Measurements from ENCODE around the gene RALA.

GRCh38 chr7:39592586-39592985 lies 30.8 kb upstream of the RALA start:
- TF ChIP-seq SP1 (IDR thresholded peaks at IDR 0.05; ENCODE audit: low read depth, low read length) (no peak), ATF7 (IDR thresholded peaks at IDR 0.05; ENCODE audit: low read depth) (0 out of 2 replicates have a peak, but pooled peaks have one; percentile 33), CBX5 (IDR thresholded peaks at IDR 0.05; ENCODE audit: low read depth) (no peak), MAX (IDR thresholded peaks at IDR 0.05; ENCODE audit: low read depth, low read length) (no peak), CTCF (IDR thresholded peaks at IDR 0.05 in 2 of 3, conservative IDR thresholded peaks at IDR 0.05 in 1 of 3; ENCODE audit: control insufficient read depth in 2 of 3, extremely low read depth in 1 of 3, insufficient read depth in 1 of 3, low read depth in 3 of 3, low read length in 3 of 3) (no peak), EP300 (IDR thresholded peaks at IDR 0.05; ENCODE audit: borderline replicate concordance in 1 of 2, control insufficient read depth in 1 of 2, low read depth in 2 of 2, low read length in 2 of 2) (no peak)
